Fibroblast of the conjunctiva (primary cell): ENCODE results near the gene BCKDHB.
A peak's percentile ranks its signal among the peaks of the same experiment; 100 is the strongest.
"Not testable (repeated sequence)": the region's sequence is repeated elsewhere in the genome, so short reads cannot be mapped to it uniquely, and the experiment has no call there.

Experiments
- DNase-seq: peaks from one replicate; pipeline ENCODE4 v3.0.0-alpha.2; 2010; ENCODE audit warnings: low read depth

BCKDHB gene

DNA sequence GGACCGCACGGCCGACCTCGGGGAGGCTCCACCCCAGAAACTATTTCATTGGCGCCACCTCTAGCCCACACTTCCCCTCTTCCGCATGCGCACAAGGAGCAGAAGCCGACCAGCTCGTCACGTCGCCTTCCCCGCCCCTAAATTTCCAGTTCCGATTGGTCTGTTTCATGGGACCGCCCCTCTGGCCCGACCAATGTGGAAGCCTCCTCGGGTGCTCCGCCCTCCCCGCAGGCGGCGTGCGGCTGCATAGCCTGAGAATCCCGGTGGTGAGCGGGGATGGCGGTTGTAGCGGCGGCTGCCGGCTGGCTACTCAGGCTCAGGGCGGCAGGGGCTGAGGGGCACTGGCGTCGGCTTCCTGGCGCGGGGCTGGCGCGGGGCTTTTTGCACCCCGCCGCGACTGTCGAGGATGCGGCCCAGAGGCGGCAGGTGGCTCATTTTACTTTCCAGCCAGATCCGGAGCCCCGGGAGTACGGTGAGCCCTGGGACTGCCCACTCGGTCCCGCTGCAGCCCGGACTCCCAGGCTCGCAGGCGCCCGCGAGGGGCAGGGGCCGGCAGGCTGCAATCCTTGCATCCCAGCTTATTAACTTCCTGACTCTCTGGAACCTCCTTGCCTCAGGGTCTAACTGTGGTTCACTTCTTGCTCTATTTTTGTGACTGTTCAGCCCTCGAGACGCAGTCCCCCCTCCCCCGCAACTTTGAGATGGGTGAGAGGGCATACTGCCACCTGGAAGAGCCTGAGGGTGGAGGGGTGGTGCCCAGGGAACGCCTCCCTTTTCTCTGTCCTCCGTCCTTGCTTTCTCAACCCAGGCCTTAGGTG is at the start of gene BCKDHB:
BCKDHB (plus strand) TSS at position 254 of the 818 bp plus-strand sequence; CDS start at position 277, 23 bp downstream.
- DNase-seq, result peak; percentile 98

DNA sequence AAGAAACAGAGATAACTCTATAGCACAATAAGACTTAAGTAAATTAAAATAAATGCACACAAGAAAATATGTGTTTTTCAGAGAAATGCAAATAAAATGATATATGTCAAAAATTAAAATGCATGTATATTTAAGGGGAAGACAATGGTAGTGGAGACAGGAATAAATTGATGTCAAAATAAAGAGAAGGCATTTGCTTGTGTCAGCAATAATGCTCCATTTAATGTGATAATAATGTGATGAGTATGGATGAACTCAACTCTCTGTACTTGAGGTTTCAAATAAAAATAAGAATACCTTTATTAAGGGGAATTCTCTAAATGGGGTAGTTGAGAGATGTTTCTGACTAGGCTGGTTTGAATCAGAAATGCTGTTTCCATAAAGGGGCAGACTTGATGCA is 45.7 kb upstream of the BCKDHB start:
- no peak for DNase-seq

DNA sequence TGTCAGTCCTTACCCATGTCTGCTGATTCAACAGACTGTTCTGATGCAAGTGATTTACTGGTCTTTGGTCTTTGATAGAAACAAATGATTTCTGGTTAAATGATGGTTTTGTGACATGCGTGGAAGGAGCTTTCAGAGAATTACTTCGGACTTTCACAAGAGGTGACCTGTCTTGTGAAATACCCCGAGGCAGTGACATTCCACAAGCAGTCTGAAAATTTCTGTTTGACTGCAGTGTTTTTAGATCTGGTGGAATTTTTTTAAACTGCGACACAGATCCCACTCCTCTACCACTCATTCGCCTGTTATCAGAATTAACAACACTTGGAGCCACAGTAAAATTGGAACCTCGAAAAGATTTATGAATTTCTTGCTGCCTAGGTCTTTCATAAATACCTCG is 38.3 kb upstream of the BCKDHB start:
- DNase-seq, result not testable (repeated sequence)

DNA sequence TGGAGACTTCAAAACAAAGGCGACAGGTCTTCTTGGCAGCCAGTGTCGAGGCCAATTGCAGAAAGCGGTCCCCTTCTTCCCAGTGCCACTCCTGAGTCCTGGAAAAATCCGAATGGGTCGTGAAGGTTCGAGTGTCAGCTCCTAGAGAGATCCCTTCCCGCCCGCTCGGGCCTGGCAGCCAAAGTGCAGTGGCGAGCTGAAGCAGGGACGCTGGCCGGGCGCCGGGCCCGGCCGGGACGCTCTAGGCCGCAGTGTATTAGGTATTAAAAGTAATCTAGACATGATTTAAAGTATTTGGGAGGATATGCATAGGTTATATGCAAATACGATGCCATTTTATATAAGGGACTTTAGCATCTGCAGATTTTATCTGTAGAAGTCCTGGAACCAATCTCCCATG is 36.0 kb upstream of the BCKDHB start:
- not testable (repeated sequence) for DNase-seq

DNA sequence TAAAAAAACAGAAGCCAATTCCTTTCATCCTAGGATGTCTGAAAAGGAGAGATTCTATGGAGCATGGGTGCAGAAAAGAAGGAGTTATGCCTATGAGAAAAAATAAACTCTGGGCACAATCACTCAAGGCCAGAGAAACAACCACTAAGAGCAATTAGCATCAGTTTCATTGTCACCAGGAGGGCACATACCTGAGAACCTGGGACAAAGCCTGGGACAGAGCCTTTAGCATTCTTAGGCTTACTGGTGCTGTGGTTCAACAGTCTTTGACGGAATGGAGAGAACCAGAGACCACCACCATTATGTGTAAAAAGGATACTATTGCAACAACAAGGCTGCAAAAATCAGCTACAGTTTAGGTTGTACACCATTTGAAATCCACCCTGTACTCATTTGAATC is 29.4 kb upstream of the BCKDHB start:
- no peak for DNase-seq

DNA sequence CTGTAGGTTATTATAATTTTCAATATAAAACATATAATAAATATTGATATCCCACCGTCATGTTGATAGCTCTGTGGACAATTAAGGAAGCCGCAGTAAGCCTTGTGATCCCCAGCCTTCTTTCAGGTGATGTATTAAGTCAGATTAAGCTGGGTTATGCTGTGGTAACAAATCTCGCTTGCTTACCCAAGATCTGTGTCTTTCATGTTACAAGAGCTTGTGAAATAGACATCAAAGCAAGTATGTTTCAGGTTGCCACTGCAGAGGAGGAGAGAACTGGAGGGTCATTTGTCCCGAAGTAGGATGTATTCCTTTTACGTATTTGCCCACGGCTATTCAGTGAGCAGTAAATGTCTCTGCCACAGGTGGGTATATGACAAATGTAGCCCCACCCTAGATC is 17.8 kb upstream of the BCKDHB start:
- no peak for DNase-seq

DNA sequence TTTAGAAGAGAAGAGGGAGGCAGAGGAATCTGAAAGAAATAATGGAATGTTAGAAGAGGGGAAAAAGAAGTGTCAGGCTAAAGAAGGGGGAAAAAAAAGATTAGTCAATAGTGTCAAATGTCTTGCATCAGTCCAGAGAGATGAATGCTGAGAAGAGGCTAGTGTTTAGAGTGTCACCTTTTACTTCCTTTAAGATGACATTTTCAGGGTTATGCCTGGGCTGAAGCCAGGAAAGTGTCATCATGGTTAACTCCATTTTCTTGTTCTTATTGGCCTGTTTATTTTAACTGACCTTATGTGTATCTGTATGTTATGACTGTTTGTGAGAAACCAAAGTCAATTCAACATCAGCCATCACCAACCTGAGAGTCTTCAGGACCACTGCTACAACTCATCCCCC is 15.0 kb upstream of the BCKDHB start:
- DNase-seq, result no peak

DNA sequence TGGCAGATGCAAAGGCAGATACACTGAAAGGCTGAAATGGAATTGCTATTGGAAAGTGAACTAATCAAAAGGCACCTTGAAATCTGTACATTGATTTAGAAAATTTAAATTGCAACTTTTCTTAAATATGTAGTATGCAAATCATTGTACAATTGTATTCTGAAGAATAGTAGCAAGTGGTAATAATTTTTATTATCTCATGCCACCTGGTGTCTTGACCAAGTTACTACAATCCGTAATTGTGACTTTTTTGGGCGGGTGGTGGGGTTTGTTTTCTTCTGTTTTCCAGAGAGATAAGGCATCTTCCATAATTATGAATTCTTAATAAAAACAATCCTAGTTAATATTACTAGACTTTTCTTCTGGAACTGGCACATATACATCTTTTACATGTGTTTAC is 12.5 kb upstream of the BCKDHB start:
- no peak for DNase-seq

DNA sequence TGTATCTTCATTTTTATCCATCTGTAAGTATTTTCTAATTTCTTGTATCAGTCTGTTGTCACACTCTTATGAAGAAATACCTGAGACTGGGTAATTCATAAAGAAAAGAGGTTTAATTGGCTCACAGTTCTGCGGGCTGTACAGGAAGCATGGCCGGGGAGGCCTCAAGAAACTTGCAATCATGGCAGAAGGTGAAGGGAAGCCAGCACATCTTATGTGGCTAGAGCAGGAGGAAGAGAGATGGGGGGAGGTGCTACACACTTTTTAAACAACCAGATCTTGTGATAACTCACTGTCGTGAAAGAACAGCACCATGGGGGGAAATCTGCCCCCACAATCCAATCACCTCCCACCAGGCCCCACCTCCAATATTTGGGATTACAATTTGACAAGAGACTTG is 10.9 kb upstream of the BCKDHB start:
- DNase-seq, result no peak

DNA sequence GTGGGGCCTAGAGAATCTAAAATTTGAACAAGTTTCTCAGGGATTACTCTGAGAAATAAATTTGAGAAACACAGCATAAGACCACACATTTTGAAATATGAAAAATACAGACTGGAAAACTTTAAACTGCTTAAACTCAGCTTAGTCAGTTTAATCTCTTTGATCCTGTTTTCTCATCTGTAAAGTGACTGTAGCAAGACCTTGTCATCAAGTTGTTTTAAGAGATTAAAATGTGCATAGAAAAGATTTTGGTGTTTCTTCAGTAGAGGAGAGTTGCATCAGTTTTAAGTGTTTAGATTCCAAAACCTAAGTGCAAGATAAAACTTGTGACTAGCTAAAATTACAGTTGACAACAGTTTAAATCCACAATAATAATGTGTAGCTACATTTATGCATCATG is 8.1 kb upstream of the BCKDHB start:
- DNase-seq, result no peak

DNA sequence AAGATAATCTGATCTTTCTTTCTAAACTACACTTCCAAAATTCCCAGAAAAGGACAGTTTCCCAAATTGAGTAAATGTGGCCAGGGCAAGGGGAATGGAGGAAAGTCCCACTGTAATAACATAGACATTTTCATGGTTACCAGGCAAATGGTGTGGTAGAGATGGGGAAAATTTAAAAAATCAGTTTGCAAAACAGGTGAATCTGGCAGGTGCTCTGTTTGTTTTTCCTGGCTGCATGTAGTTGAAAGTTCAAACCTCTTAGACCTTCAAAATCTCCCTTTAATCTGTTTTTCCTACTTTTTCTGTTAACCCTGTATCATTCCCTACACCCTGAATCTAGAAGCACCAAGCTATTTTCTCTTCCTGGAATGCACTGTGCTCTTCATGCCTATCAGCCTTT is 2.0 kb upstream of the BCKDHB start:
- no peak for DNase-seq

DNA sequence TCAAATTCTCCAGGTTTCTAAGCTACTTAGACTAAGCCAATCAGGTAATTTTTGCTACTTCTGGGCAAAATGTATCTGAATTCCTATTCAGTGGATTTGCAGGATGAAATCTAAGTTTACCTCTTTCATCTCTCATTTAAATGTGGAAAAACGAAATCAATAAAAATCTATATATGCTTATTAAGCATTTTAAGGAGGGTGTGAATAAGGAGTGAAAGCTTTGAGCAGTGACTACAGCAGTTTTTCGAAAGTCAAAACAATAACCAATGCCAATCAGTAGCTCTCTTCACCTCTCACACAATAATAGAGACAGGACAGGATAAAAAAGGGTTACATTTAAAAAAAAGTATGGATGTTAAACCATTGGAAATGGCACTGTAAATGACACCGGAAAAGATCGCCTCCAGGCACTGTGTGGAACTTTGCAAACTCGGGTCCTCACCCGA is 476 bp upstream of the BCKDHB start:
- DNase-seq, result no peak

DNA sequence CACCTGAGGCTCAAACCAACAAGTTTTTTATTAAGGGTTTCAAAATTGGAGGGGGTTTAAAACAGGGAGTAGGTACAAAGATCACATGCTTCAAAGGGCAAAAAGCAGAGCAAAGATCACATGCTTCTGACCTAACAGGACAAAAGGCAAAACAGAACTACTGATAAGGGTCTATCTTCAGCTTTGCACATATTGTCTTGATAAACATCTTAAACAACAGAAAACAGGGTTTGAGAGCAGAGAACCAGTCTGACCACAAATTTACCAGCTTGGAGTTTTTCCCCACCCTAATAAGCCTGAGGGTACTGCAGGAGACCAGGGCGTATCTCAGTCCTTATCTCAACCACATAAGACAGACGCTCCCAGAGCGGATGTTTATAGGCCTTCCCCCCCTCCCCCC is 16.1 kb downstream of the BCKDHB start:
- DNase-seq, result not testable (repeated sequence)

DNA sequence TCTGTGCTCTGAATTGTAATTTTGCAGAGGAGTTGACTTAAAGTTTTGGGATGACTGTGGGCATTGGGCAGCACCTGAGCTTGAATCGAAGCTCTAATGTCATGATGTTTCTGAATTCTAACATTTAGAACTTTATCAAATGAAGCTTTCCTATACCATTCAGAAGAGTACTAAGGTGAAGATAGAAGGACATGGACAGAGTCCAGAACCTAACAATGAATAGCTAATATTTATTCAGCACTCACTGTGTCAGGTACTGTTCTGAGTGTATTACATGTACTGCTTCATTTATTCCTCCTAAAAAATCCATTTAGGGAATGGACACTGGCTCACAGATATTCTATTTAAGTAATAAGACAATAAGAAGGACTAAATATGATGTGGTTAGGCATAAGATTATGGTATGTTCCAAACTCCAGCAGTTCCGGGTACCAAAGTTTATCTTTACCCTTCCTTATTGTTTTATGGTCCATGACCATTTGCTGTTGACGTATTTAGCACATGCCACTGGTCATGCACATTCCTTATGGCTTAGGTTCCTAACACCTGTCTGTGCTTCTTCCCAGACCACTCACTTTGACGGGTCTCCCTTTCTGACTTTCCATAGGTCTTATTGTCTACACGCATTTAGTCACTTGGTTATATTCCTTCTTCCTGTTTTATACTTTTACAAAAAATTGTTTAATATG is 20.3 kb downstream of the BCKDHB start:
- DNase-seq, result no peak

DNA sequence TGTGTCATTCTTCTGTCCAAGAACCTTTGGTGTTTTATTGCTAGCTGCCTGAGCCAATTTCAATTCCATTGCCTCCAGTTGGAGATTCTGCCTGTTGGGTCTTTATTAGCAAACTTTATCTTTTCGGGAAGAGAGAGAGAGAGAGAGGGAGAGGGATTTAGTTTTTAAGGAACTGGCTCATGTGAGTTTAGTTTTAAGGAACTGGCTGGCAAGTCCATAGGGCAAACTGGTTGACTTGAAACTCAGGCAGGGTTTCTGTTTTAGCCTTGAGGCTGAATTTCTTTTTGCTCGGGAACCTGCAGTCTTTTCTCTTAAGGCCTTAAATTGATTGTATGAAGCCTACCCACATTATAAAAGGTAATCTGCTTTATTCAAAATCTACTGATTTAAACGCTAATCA is 23.0 kb downstream of the BCKDHB start:
- no peak for DNase-seq

DNA sequence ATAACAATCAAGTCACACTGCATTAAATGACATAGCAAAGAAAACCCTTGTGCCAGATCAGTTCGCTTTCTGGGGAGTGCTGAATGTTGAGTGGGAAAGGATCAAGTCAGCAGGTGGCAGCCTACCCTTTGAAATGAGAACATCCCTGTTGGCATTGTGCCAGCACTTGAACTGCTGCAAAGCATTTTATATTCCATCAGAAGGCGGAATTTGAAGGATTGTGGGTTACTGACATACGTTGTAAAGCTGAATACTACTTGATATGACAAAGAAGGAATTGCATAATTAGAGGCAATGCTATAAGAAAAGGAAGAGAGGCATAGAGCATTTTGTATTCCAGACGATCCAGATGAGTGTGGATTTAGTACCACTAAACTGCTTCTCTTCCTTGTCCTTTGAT is 26.5 kb downstream of the BCKDHB start:
- peak; percentile 63 for DNase-seq

DNA sequence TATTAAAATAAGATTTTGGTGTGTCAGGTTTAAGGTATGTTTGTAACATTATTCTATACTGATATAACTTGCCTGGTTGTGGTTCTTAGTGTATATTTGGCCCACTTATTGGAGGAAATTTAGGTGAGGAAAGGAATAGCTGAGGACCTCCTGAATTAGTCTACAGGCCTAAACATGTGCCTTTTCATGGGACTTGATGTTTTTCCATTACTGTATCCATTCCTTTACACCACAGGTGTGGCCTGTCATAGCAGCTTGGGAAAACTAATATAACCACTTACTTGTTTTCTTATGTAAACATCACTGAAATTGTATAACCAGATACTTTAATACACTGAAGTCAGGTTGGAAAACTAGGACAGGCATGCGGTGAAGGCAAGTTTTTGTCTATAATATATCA is 27.6 kb downstream of the BCKDHB start:
- no peak for DNase-seq

DNA sequence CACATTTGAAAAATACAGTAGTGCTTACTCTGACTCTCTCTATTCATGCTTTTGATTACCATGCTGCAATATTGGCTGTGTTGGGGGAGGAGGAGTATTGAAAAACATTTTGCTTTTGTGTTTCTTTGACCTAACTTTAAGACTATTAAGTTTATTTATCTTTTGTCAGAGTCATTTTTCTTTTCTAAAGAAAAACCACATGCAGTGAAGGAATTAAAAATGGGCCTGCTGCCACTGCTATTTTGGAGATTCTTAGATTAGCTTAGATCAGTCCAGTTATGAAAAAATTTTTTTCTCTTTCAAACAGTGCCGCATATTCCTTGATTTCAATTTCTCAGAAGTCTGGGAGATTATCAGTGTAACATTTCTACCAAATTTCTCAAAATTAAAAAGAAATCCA is 36.1 kb downstream of the BCKDHB start:
- no peak for DNase-seq

DNA sequence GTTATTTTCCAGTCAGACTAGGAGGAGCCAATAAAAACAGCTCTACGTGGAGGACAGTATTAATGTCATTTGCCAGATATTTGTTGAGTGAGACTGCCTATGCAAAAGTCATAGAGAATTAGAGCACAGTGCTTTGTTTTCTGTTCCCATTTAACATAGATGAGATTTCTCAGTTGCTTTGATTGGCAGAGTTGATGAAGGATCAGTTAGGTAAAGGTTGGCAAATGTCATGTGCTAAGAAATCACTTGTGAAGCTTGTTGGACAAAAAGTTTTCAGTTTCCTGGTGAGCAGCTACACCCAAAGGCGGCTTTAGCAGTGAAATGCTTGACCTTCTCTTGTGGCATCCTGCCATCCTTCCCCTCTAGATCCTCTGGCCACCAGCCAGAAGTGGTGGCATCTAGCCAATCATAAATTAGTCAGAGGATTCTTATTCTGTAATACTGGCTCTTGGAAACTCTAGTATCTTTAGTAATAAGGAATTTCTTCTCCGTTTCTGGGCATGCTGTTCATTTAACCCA is 37.0 kb downstream of the BCKDHB start:
- DNase-seq, result peak; percentile 94

DNA sequence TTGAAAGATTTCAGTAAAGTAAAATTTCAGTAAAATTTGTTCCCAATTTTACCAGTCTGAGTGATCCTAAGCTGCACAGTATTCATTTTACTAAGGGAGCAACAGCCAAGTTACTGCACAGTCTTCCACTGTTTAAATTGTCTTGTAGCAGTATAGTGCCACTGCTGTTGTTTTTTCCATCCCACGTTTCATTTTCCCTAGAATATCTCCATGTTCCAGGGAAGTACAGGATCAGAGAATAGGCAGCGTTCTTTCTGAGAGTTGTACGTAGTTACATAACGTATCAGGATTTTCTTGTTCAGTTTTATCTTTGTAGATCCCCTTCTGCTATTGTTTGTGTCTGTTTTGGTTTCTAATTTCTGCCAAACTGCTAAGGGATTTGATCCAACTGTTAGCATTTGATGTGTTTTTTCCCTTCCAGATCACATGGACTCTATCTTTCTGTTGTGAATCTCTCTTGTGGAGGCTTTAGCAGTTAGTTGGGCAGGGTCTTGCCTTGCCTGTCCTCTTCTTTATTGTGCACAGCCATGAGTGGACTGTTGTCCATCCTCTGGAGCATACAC is 38.4 kb downstream of the BCKDHB start:
- DNase-seq, result no peak

DNA sequence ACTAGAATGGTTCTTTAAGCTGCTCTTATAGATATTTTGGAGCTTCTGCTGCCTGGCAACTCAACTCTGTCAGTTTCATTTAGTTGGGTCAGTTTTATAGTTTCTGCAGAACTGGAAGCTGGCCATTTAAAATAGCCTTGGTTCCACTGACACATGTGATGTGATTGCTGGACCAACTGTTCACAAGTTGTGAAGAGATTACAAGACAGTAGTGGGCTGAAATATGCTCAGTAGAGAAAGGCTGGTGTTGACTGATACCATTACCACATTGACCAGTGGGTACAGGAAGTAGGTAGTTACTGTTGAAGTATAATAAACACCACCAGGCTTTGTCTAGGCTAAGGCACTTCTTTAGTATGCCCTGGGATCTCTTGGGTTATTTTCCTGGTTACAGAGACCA is 39.0 kb downstream of the BCKDHB start:
- DNase-seq, result no peak

DNA sequence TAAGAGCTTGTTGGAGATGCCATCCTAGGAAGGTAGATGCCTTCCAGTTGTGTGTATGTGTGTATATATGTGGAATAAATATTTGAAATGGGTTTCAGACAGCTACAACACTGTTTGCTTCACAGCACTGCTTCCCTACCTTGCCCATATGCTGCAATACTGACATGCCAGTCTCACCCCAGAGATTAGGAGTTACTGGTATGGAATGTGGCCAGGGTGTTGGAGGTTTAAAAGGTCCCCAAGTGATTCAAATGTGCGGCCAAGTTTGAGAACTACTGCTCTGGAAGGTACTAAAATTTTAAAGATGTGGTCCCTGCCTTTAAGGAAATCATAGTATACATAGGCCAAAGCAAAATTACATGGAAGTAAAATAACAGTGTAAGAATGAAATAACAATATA is 39.5 kb downstream of the BCKDHB start:
- DNase-seq, result no peak

DNA sequence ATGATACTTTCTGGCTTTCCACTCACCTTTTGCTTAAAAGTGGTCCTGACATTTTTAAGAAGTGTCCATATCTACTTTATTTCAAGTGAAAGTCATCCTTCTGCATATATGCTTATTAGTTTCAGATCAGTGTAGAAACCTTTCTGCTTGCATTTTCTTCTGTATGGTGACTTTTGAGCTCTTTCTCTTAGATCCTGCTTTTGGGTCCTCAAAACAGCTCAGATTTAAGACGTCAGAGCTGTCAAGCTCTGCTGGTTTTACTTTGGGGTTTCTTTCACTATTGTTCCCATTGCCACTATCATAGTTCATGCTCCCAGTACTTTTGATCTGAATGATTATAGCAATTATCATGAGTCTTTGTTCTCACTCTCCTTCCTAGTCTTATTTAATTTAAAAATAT is 41.7 kb downstream of the BCKDHB start:
- no peak for DNase-seq
